Measurements from ENCODE around the gene ZNF208. TPM values are rescaled to one million over a fixed set of nuclear protein-coding genes. Genes with fewer than 3 reads are reported as not detected.

The ZNF208 gene
- total RNA-seq, 1 experiment from 2014 or later: not detected

- no TSS peak for BruUV-seq (replicated peaks)
- POLR2A ChIA-PET (ENCODE audit: unreplicated experiment): no interaction called here
- DNase-seq: no peak
- H3K27ac ChIP-seq: no peak overlapping the region
- TF ChIP-seq CTCF (conservative IDR thresholded peaks at IDR 0.05) (no peak), EZH2 (IDR thresholded peaks at IDR 0.05; ENCODE audit: low read depth) (no peak)
- H3K36me3 ChIP-seq (ENCODE audit: low read depth): no peaks in the 10 kb centered on the region
- H4K20me1 ChIP-seq (ENCODE audit: insufficient read depth): no peaks in the 10 kb centered on the region
- intact Hi-C loops (cut with micrococcal nuclease; ENCODE audit: unreplicated experiment): no loop called here
- no peak overlapping the region for H2AFZ ChIP-seq
- no peaks in the 10 kb centered on the region for H3K79me2 ChIP-seq (ENCODE audit: low read depth)
- H3F3A ChIP-seq (ENCODE audit: insufficient read depth, low read depth): no peaks in the 10 kb centered on the region
- no peak overlapping the region for H3K4me2 ChIP-seq
- CTCF ChIA-PET: interaction anchor here (0.6 kb wide), 1 partner anchor 1682 kb away, joined by 3 read pairs; no protein-coding TSS in a partner anchor
- H3K4me3 ChIP-seq: no peak overlapping the region
- no peaks in the 10 kb centered on the region for H3K9me2 ChIP-seq (ENCODE audit: insufficient read depth)
- H3K9me3 ChIP-seq (ENCODE audit: insufficient read depth, low read depth): peaks cover 4% of the 10 kb centered on the region; the same call in 1 of the 2 replicates
- peaks cover 47% of the 10 kb centered on the region for H3K27me3 ChIP-seq (ENCODE audit: insufficient read depth, low read depth)
- H3K4me1 ChIP-seq (replicated peaks; ENCODE audit: insufficient read depth): no peaks in the 10 kb centered on the region
Measured at GRCh38 chr19:21883516-21883915, 127.2 kb downstream of the ZNF208 start.

Other genes with a start within 250 kb of the ZNF208 start
- gene ZNF100, start 243.4 kb downstream of the ZNF208 start, total RNA-seq (2021): 7.7 and 8.1 TPM in 2 replicates
- 9.0 and 14.8 TPM in 2 replicates for gene ZNF43, start 174.8 kb downstream of the ZNF208 start, total RNA-seq (2021)
- 1.1 and 1.7 TPM in 2 replicates for gene ZNF257, start 41.5 kb upstream of the ZNF208 start, total RNA-seq (2021)
- 0.24 TPM in 1 of 2 replicates, not detected in the other for gene ZNF676, start 186.0 kb upstream of the ZNF208 start, total RNA-seq (2021)

All from PC-9 (cell line).